Hematopoietic multipotent progenitor cell treated with erythropoietin and hydrocortisone succinate and interleukin-3 and kit ligand, for 4 days (in vitro differentiated cells): ENCODE data around the gene TAF11L13.

Source experiments
- DNase-seq: peaks from one replicate; pipeline ENCODE4 v3.0.0-alpha.2; 2015

The TAF11L13 gene

GRCh38 chr5:17680737-17681136 is 48.8 kb downstream of the TAF11L13 start:
- no peak for DNase-seq
